ENCODE results near the gene STON2.

Gene STON2

GRCh38 chr14:81323093-81323492 lies 77.0 kb downstream of the STON2 start:
- no peak for DNase-seq (ENCODE audit: low read depth)
- TF ChIP-seq CTCF (conservative IDR thresholded peaks at IDR 0.05; ENCODE audit: control insufficient read depth, insufficient read depth, low read depth, low read length): no peak
- no peak overlapping the region for H3K4me3 ChIP-seq (ENCODE audit: control insufficient read depth, low read depth, low read length)

- TF ChIP-seq CTCF (conservative IDR thresholded peaks at IDR 0.05; ENCODE audit: control insufficient read depth, insufficient read depth, low read depth, low read length): no peak
- no peak for DNase-seq (ENCODE audit: low read depth)
- no peak overlapping the region for H3K4me3 ChIP-seq (ENCODE audit: control insufficient read depth, low read depth, low read length)
These were observed 80.2 kb downstream of the STON2 start for GRCh38 chr14:81319946-81320345.

- no peak for TF ChIP-seq CTCF (conservative IDR thresholded peaks at IDR 0.05; ENCODE audit: control insufficient read depth, insufficient read depth, low read depth, low read length)
- no peak for DNase-seq (ENCODE audit: low read depth)
- no peak overlapping the region for H3K4me3 ChIP-seq (ENCODE audit: control insufficient read depth, low read depth, low read length)
These were observed 80.8 kb downstream of the STON2 start for GRCh38 chr14:81319314-81319713.

GRCh38 chr14:81315341-81315740 lies 84.8 kb downstream of the STON2 start:
- TF ChIP-seq CTCF (conservative IDR thresholded peaks at IDR 0.05; ENCODE audit: control insufficient read depth, insufficient read depth, low read depth, low read length): no peak
- no peak for DNase-seq (ENCODE audit: low read depth)
- H3K4me3 ChIP-seq (ENCODE audit: control insufficient read depth, low read depth, low read length): no peak overlapping the region

- no peak for DNase-seq (ENCODE audit: low read depth)
- H3K4me3 ChIP-seq (ENCODE audit: control insufficient read depth, low read depth, low read length): no peak overlapping the region
- TF ChIP-seq CTCF (conservative IDR thresholded peaks at IDR 0.05; ENCODE audit: control insufficient read depth, insufficient read depth, low read depth, low read length): no peak
These were observed 85.5 kb downstream of the STON2 start for GRCh38 chr14:81314443-81315175.

GRCh38 chr14:81313775-81314429 lies 86.2 kb downstream of the STON2 start:
- TF ChIP-seq CTCF (conservative IDR thresholded peaks at IDR 0.05; ENCODE audit: control insufficient read depth, insufficient read depth, low read depth, low read length): no peak
- no peak overlapping the region for H3K4me3 ChIP-seq (ENCODE audit: control insufficient read depth, low read depth, low read length)
- peak; percentile 72 for DNase-seq (ENCODE audit: low read depth)

All from fibroblast of mammary gland (primary cell).